ENCODE results near the gene TTN.

Gene TTN

GRCh38 chr2:178767094-178768060 is 39.8 kb downstream of the TTN start:
- no peaks in the 10 kb centered on the region for H3K27me3 ChIP-seq (replicated peaks)
- in situ Hi-C loops (cut with HindIII; ENCODE audit: low pct_ligation_motif_present, low sequenced_read_pairs) = no loop called here
- TF ChIP-seq, protein P1, sequence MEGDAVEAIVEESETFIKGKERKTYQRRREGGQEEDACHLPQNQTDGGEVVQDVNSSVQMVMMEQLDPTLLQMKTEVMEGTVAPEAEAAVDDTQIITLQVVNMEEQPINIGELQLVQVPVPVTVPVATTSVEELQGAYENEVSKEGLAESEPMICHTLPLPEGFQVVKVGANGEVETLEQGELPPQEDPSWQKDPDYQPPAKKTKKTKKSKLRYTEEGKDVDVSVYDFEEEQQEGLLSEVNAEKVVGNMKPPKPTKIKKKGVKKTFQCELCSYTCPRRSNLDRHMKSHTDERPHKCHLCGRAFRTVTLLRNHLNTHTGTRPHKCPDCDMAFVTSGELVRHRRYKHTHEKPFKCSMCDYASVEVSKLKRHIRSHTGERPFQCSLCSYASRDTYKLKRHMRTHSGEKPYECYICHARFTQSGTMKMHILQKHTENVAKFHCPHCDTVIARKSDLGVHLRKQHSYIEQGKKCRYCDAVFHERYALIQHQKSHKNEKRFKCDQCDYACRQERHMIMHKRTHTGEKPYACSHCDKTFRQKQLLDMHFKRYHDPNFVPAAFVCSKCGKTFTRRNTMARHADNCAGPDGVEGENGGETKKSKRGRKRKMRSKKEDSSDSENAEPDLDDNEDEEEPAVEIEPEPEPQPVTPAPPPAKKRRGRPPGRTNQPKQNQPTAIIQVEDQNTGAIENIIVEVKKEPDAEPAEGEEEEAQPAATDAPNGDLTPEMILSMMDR (IDR thresholded peaks at IDR 0.05; ENCODE audit: low read depth, low read length, missing control alignments) = no peak
- no peaks in the 10 kb centered on the region for H3K36me3 ChIP-seq (replicated peaks)
- no peak for DNase-seq
- H3K27ac ChIP-seq = no peak overlapping the region
- no peak overlapping the region for H3K4me3 ChIP-seq (ENCODE audit: low read depth, low read length)

- Histone ChIP-seq H3K4me3 (ENCODE audit: low read depth, low read length) (no peak overlapping the region), H3K27me3 (replicated peaks) (no peaks in the 10 kb centered on the region), H3K36me3 (replicated peaks) (no peaks in the 10 kb centered on the region), H3K27ac (no peak overlapping the region)
- in situ Hi-C loops (cut with HindIII; ENCODE audit: low pct_ligation_motif_present, low sequenced_read_pairs) = no loop called here
- TF ChIP-seq, protein P1 (IDR thresholded peaks at IDR 0.05; ENCODE audit: low read depth, low read length, missing control alignments) = no peak
- no peak for DNase-seq
Observed at GRCh38 chr2:178764097-178764496, 43.1 kb downstream of the TTN start.

DNA sequence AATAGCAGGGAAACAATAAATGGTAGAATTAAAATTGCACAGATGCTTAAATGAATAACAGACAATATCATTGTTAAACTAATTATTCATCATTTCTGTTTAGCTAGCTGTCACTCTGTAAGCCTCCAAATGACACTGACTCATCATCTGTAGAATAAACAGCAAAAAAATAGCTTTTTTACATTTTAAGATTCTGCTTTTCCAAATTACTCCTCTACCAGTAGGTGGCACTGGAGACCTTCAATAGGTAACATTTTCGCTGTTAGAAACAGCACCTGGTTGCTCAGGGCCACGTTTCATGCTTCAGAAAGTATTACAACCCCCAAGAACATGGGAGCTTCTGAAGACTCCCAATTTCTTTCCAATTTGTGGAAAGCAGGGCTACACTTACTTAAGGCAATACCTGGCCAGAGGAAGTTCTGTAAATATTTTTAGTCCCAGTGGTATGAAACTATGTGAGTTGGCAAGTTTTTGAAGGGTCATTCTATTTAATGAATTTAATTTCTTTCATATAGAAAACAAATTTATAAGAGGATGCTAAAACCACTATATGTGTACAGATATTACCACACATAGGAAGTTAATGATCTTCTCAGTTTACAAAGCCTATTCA is 45.4 kb downstream of the TTN start:
- TF ChIP-seq, protein P1 (IDR thresholded peaks at IDR 0.05; ENCODE audit: low read depth, low read length, missing control alignments) = peak; percentile 74
- DNase-seq = peak; percentile 25
- H3K36me3 ChIP-seq (replicated peaks) = no peaks in the 10 kb centered on the region
- H3K27me3 ChIP-seq (replicated peaks) = no peaks in the 10 kb centered on the region
- H3K27ac ChIP-seq = no peak overlapping the region
- H3K4me3 ChIP-seq (ENCODE audit: low read depth, low read length) = no peak overlapping the region
- in situ Hi-C loops (cut with HindIII; ENCODE audit: low pct_ligation_motif_present, low sequenced_read_pairs) = no loop called here

DNA sequence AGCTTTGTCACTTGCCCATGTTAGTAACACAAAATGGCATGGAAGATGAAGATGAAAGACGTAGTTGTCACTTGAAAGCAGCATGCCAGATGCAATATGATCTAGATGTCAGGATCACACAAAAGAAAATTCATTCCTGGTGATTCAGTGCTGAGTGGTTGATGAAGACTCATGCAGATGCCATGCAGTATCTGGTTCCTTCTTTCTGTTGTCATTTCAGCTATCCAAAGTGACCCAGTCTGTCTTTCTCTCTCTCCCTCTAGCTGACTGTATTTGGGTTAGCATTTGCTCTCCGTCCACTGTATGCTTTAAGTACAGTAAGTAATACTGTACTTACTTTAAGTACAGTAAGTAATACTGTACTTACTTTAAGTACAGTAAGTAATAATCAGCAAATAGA is 50.4 kb downstream of the TTN start:
- Histone ChIP-seq H3K36me3 (replicated peaks) (no peaks in the 10 kb centered on the region), H3K27me3 (replicated peaks) (no peaks in the 10 kb centered on the region), H3K4me3 (ENCODE audit: low read depth, low read length) (no peak overlapping the region), H3K27ac (no peak overlapping the region)
- in situ Hi-C loops (cut with HindIII; ENCODE audit: low pct_ligation_motif_present, low sequenced_read_pairs) = no loop called here
- TF ChIP-seq, protein P1 (IDR thresholded peaks at IDR 0.05; ENCODE audit: low read depth, low read length, missing control alignments) = no peak
- DNase-seq = peak; percentile 77

DNA sequence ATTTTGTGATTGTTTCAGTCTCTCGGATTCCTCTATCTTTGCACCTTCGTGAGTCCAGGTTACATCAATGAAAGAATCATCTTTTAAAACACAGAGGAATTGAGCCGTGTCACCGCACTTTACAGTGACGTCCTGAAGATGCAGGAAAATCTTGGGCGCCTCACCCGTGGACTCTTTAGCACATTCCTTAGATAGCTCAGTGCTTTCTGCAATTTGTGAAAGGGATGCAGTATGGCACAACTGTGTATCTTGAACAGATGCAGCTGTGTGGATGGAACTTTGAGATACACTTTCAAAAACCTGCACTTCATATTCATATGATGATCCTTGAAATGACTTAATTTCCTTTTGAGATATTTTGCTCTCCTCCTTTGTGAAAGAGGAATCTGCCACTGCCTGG is 50.9 kb downstream of the TTN start:
- TF ChIP-seq, protein P1 (IDR thresholded peaks at IDR 0.05; ENCODE audit: low read depth, low read length, missing control alignments) = no peak
- in situ Hi-C loops (cut with HindIII; ENCODE audit: low pct_ligation_motif_present, low sequenced_read_pairs) = no loop called here
- Histone ChIP-seq H3K36me3 (replicated peaks) (no peaks in the 10 kb centered on the region), H3K27ac (no peak overlapping the region), H3K4me3 (ENCODE audit: low read depth, low read length) (no peak overlapping the region), H3K27me3 (replicated peaks) (no peaks in the 10 kb centered on the region)
- DNase-seq = peak; percentile 18
